Endothelial cell of umbilical vein (primary cell): ENCODE results near the gene FRS2. TPM values are rescaled to one million over a fixed set of nuclear protein-coding genes. Genes with fewer than 3 reads are reported as not detected.

ENCODE experiments used
- BruUV-seq: library from RNA; stranded (reverse); fragments of 400-500 nt; replicated peaks from 2 replicates; lab custom pipeline; 2021; lab: Mats Ljungman, UMichigan
- CTCF ChIA-PET: fragments of 300-600, 350-600 bp; sonication (Branson Sonifier 250); formaldehyde crosslinking; loops from one replicate; lab custom pipeline; 2021; ENCODE audit warnings: antibody characterized with exemption, inconsistent platforms; lab: Charles Lee
- POLR2A ChIA-PET: fragments of 300-600, 350-600 bp; sonication (Branson Sonifier 250); formaldehyde crosslinking; loops from one replicate; lab custom pipeline; 2021; ENCODE audit warnings: antibody characterized with exemption, inconsistent platforms; lab: Charles Lee
- DNase-seq: peaks from one replicate; pipeline ENCODE4 v3.0.0-alpha.2; 2011; ENCODE audit warnings: low read depth, low spot score
- FAIRE-seq: peaks from 2 replicates; lab custom pipeline; 2011; peaks lifted over from hg19 to GRCh38; lab: Jason Lieb, UNC
- H2AFZ ChIP-seq: 2 replicates; pipeline ENCODE4 v1.6.0; 2012; ENCODE audit warnings: low read depth, low read length, control low read depth, inconsistent platforms
- H3K27ac ChIP-seq: 2 replicates; pipeline ENCODE4 v1.5.1; 2011; ENCODE audit warnings: low read depth, mild to moderate bottlenecking, control low read depth, low read length, moderate library complexity; ENCODE audit not compliant: insufficient read depth
- H3K27me3 ChIP-seq, 2 experiments: 2 replicates each; pipeline versions ENCODE4 v1.6.0 to v1.6.1; 2011; ENCODE audit warnings: low read length in 2 of 2, mixed read lengths in 1 of 2; ENCODE audit not compliant: control insufficient read depth in 2 of 2, insufficient read depth in 2 of 2
- H3K36me3 ChIP-seq, 2 experiments: 2 replicates in 1 of 2; 3 replicates in 1 of 2; pipeline ENCODE4 v1.5.1; 2011; ENCODE audit warnings: low read length in 2 of 2, mild to moderate bottlenecking in 1 of 2, moderate library complexity in 1 of 2; ENCODE audit not compliant: control insufficient read depth in 2 of 2, insufficient read depth in 2 of 2; ENCODE audit errors: extremely low read depth in 1 of 2
- H3K4me1 ChIP-seq: 3 replicates; pipeline ENCODE4 v1.5.1; 2011; ENCODE audit warnings: mild to moderate bottlenecking, low read length; ENCODE audit not compliant: control insufficient read depth, insufficient read depth; ENCODE audit errors: extremely low read depth
- H3K4me2 ChIP-seq: 2 replicates; pipeline ENCODE4 v1.6.1; 2011; ENCODE audit warnings: low read length, control low read depth, mixed read lengths; ENCODE audit not compliant: insufficient read depth
- H3K4me3 ChIP-seq, 3 experiments: fragments of 200-600 bp in 1 of 3; sonication (generic), shearing (Covaris generic) in 1 of 3; replicated peaks in 1 of 3; 2 replicates each; pipeline ENCODE4 v1.5.1; 2011 to 2016; ENCODE audit warnings: control low read depth in 3 of 3, low read length in 3 of 3, mild to moderate bottlenecking in 2 of 3, inconsistent platforms in 1 of 3, low read depth in 1 of 3, moderate library complexity in 1 of 3; ENCODE audit not compliant: insufficient read depth in 1 of 3
- H3K79me2 ChIP-seq: 2 replicates; pipeline ENCODE4 v1.6.0; 2012; ENCODE audit warnings: low read length, inconsistent platforms; ENCODE audit not compliant: control insufficient read depth, insufficient read depth
- H3K9ac ChIP-seq: replicated peaks from 2 replicates; pipeline ENCODE3; 2011; ENCODE audit warnings: low read length, control low read depth; ENCODE audit not compliant: insufficient read depth; ENCODE audit errors: extremely low read depth
- H3K9me1 ChIP-seq: replicated peaks from 3 replicates; pipeline ENCODE4 v1.6.0; 2011; ENCODE audit warnings: mild to moderate bottlenecking, low read length; ENCODE audit not compliant: control insufficient read depth, insufficient read depth; ENCODE audit errors: extremely low read depth
- H3K9me3 ChIP-seq: replicated peaks from 2 replicates; pipeline ENCODE4 v1.5.1; 2012; ENCODE audit warnings: low read length, inconsistent platforms; ENCODE audit not compliant: control insufficient read depth, insufficient read depth
- H4K20me1 ChIP-seq: replicated peaks from 2 replicates; pipeline ENCODE3; 2011; ENCODE audit warnings: mild to moderate bottlenecking, low read length; ENCODE audit not compliant: control insufficient read depth, insufficient read depth; ENCODE audit errors: extremely low read depth
- CTCF ChIP-seq, 2 donors: IDR thresholded peaks; 1 replicate in 1 of 2; 2 replicates in 1 of 2; pipeline ENCODE4 v1.5.1; 2011; ENCODE audit warnings: low read length in 2 of 2, mild to moderate bottlenecking in 2 of 2, moderate library complexity in 2 of 2, control low read depth in 1 of 2, inconsistent platforms in 1 of 2, low read depth in 1 of 2; ENCODE audit not compliant: insufficient read depth in 1 of 2; ENCODE audit errors: extremely low read depth in 1 of 2
- EZH2 ChIP-seq: IDR thresholded peaks from 2 replicates; pipeline ENCODE4 v1.6.1; 2012; ENCODE audit warnings: borderline replicate concordance, low read depth, mild to moderate bottlenecking, moderate library complexity, low read length, inconsistent platforms; ENCODE audit not compliant: severe bottlenecking
- GATA2 ChIP-seq: IDR thresholded peaks from 2 replicates; pipeline ENCODE4 v1.7.0; 2011; ENCODE audit warnings: low read depth, mild to moderate bottlenecking, moderate library complexity, mixed read lengths, low read length; ENCODE audit not compliant: insufficient read length, insufficient read depth
- JUN ChIP-seq: IDR thresholded peaks from 2 replicates; pipeline ENCODE4 v1.6.1; 2011; ENCODE audit warnings: borderline replicate concordance, low read depth; ENCODE audit not compliant: insufficient read length, insufficient read depth
- MYC ChIP-seq: IDR thresholded peaks from one replicate; pipeline ENCODE4 v1.6.1; 2011; ENCODE audit warnings: mild to moderate bottlenecking, low read depth, low read length
- POLR2A ChIP-seq: IDR thresholded peaks from 2 replicates; pipeline ENCODE4 v1.6.1; 2012; ENCODE audit warnings: low read depth, mild to moderate bottlenecking, control low read depth, low read length
- POLR2AphosphoS5 ChIP-seq: IDR thresholded peaks from 2 replicates; pipeline ENCODE4 v1.6.1; 2012; ENCODE audit warnings: low read depth, mild to moderate bottlenecking, control low read depth, low read length, moderate library complexity; ENCODE audit not compliant: insufficient read depth
- dilution Hi-C: fragments of 300-500 bp; cut with MboI; formaldehyde crosslinking; loops from one replicate; pipeline ENCODE4 v1.15.0; 2019; ENCODE audit warnings: low sequenced_read_pairs; ENCODE audit not compliant: extremely low pct_ligation_motif_present
- intact Hi-C: fragments of 100-400 bp; cut with micrococcal nuclease; formaldehyde crosslinking; loops from one replicate; pipeline ENCODE4 v1.10.0; 2022
- polyA plus RNA-seq, 4 experiments: library from polyadenylated mRNA; depleted of rRNA in 3 of 4; stranded (reverse) in 3 of 4; unstranded in 1 of 4; fragments of >200 nt; gene quantifications; 2 replicates each; pipeline versions ENCODE4 v1.2.1 to v1.2.3, GENCODE V29; 2011 to 2012; ENCODE audit warnings: missing spikeins in 1 of 4
- total RNA-seq: library from RNA; stranded (reverse); gene quantifications from 2 replicates; pipeline ENCODE4 v1.2.3, GENCODE V29; 2021

Gene FRS2
- total and polyA plus RNA-seq, 2 donors (not counting 3 experiments of a cell fraction or from before 2014, with no cell fraction given), result 6.3 to 15.5 TPM

DNA sequence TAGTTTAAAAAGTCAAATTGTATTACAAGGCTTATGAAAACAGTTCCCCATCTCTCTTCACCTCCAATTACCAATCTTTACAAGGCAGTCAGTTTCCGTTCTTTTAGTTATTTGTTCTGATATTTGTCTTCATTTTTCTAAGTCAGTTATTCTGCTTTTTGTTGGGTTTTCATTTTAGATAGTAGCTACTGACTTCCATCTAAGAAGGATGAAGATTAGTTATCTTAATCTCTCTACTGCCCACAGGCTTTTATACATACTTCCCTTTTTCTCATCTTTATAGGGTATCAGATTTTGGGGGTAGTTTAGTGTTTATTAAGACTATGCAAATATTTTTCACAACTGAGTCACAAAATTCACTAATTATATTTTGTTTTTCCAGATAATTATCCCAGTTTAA is 38.4 kb downstream of the FRS2 start:
- ChIA-PET POLR2A (no interaction called here), CTCF (interaction anchor here (0.6 kb wide), 1 partner anchor 39 kb away, joined by 3 read pairs; no protein-coding TSS in a partner anchor)
- H4K20me1 ChIP-seq, result peaks cover 16% of the 10 kb centered on the region
- intact Hi-C loops (no loop called here), dilution Hi-C loops (no loop called here)
- no peak overlapping the region for H3K4me3 ChIP-seq
- no peak overlapping the region for H3K4me2 ChIP-seq
- TF ChIP-seq POLR2A (no peak), POLR2AphosphoS5 (no peak), GATA2 (no peak), EZH2 (no peak), CTCF (IDR thresholded peaks at IDR 0.05; ENCODE audit: extremely low read depth in 1 of 2, insufficient read depth in 1 of 2, low read depth in 1 of 2, low read length in 2 of 2) (no peak), MYC (no peak), JUN (no peak)
- peaks cover 68% of the 10 kb centered on the region for H3K79me2 ChIP-seq
- no peak overlapping the region for H3K9ac ChIP-seq
- H3K27ac ChIP-seq, result no peak overlapping the region
- DNase-seq (no peak), FAIRE-seq (no peak)
- H3K27me3 ChIP-seq, result no peaks in the 10 kb centered on the region
- BruUV-seq, result no TSS peak
- H3K4me1 ChIP-seq, result peaks cover 9% of the 10 kb centered on the region
- H3K9me1 ChIP-seq, result no peaks in the 10 kb centered on the region
- H3K9me3 ChIP-seq, result no peaks in the 10 kb centered on the region
- no peaks in the 10 kb centered on the region for H3K36me3 ChIP-seq
- no peak overlapping the region for H2AFZ ChIP-seq
